K562 (cell line): ENCODE data around the gene ADARB2. TPM values are rescaled to one million over a fixed set of nuclear protein-coding genes. Genes with fewer than 3 reads are reported as not detected.

Experiments
- ATAC-seq: fragments of 200-7000 bp; cut with Tn5 transposase; 3 replicates; pipeline ENCODE4 v1.9.1; 2020; ENCODE audit warnings: moderate library complexity
- BruUV-seq: library from RNA; stranded (reverse); fragments of 400-500 nt; replicated peaks from 2 replicates; lab custom pipeline; 2021; lab: Mats Ljungman, UMichigan
- CTCF ChIA-PET: fragments of 300-600 bp; formaldehyde crosslinking; extraction: SDS; loops from one replicate; lab custom pipeline; 2021; ENCODE audit warnings: low intra/inter-chr PET ratio; lab: Yijun Ruan, JAX
- POLR2A ChIA-PET: fragments of 300-600, 350-650 bp; sonication (Branson Sonifier 250); formaldehyde crosslinking; extraction: SDS; loops from one replicate; lab custom pipeline; 2021; ENCODE audit warnings: antibody characterized with exemption, inconsistent platforms; lab: Yijun Ruan, JAX
- DNase-seq, 4 experiments: peaks; one replicate each; pipeline versions ENCODE4 v3.0.0 to v3.0.0-alpha.2; 2011 to 2018; ENCODE audit warnings: low spot score in 3 of 4, mixed read lengths in 3 of 4; ENCODE audit errors: extremely low read depth in 1 of 4
- FAIRE-seq: peaks from 2 replicates; lab custom pipeline; 2011; peaks lifted over from hg19 to GRCh38; lab: Jason Lieb, UNC
- H2AFZ ChIP-seq: 2 replicates; pipeline ENCODE4 v1.6.0; 2011; ENCODE audit warnings: low read depth, low read length, control low read depth, inconsistent platforms
- H3K27ac ChIP-seq: fragments of 200-600 bp; 3 replicates; pipeline ENCODE4 v1.8.0; 2011; ENCODE audit warnings: low read depth, mild to moderate bottlenecking, control low read depth, inconsistent platforms, low read length, moderate library complexity, mixed read lengths; ENCODE audit errors: extremely low read depth
- H3K27me3 ChIP-seq, 2 experiments: fragments of 300-600 bp in 1 of 2; 2 replicates in 1 of 2; 3 replicates in 1 of 2; pipeline versions ENCODE4 v1.6.0 to v1.8.0; 2011; ENCODE audit warnings: inconsistent platforms in 2 of 2, low read length in 2 of 2, mild to moderate bottlenecking in 1 of 2, mixed read lengths in 1 of 2, moderate library complexity in 1 of 2; ENCODE audit not compliant: control insufficient read depth in 2 of 2, insufficient read depth in 2 of 2
- H3K36me3 ChIP-seq: fragments of 300-600 bp; 3 replicates; pipeline ENCODE4 v1.8.0; 2011; ENCODE audit warnings: mild to moderate bottlenecking, low read length, inconsistent platforms; ENCODE audit not compliant: control insufficient read depth, insufficient read depth
- H3K4me1 ChIP-seq, 2 experiments: fragments of 200-600 bp in 1 of 2; replicated peaks in 1 of 2; 2 replicates in 1 of 2; 3 replicates in 1 of 2; pipeline versions ENCODE4 v1.5.1 to v1.8.0; 2011; ENCODE audit warnings: inconsistent platforms in 2 of 2, low read length in 2 of 2, mild to moderate bottlenecking in 1 of 2, mixed read lengths in 1 of 2, moderate library complexity in 1 of 2; ENCODE audit not compliant: control insufficient read depth in 2 of 2, insufficient read depth in 2 of 2
- H3K4me2 ChIP-seq: 2 replicates; pipeline ENCODE4 v1.6.1; 2011; ENCODE audit warnings: low read length, control low read depth, inconsistent platforms, mixed read lengths; ENCODE audit not compliant: insufficient read depth
- H3K4me3 ChIP-seq: fragments of 200-600 bp; sonication (generic), shearing (Covaris generic); 2 replicates; pipeline ENCODE4 v1.5.1; 2016; ENCODE audit warnings: control low read depth, inconsistent platforms
- H3K79me2 ChIP-seq: fragments of 200-600 bp; 3 replicates; pipeline ENCODE4 v1.8.0; 2011; ENCODE audit warnings: low read length, inconsistent platforms; ENCODE audit not compliant: control insufficient read depth, insufficient read depth
- H3K9ac ChIP-seq, 2 experiments: 2 replicates each; pipeline versions ENCODE4 v1.6.0 to v1.6.1; 2011; ENCODE audit warnings: low read depth in 2 of 2, low read length in 2 of 2, control low read depth in 1 of 2, inconsistent platforms in 1 of 2, mild to moderate bottlenecking in 1 of 2, mixed read lengths in 1 of 2; ENCODE audit not compliant: insufficient read depth in 1 of 2
- H3K9me1 ChIP-seq: one replicate; pipeline ENCODE4 v1.6.0; 2011; ENCODE audit warnings: inconsistent platforms, mild to moderate bottlenecking, low read length, moderate library complexity; ENCODE audit not compliant: control insufficient read depth, insufficient read depth
- H3K9me3 ChIP-seq: replicated peaks from 2 replicates; pipeline ENCODE4 v1.5.1; 2011; ENCODE audit warnings: low read depth, low read length, inconsistent platforms; ENCODE audit not compliant: control insufficient read depth, insufficient read depth
- H4K20me1 ChIP-seq: replicated peaks from 2 replicates; pipeline ENCODE4 v1.6.1; 2011; ENCODE audit warnings: low read length, inconsistent platforms, mixed read lengths; ENCODE audit not compliant: control insufficient read depth, insufficient read depth
- ERF ChIP-seq: fragments of 450-650 bp; formaldehyde crosslinking; IDR thresholded peaks from 2 replicates; pipeline ENCODE4 v1.4.0; 2020; ENCODE audit warnings: mild to moderate bottlenecking, mixed read lengths
- L3MBTL2 ChIP-seq: fragments of 450-650 bp; IDR thresholded peaks from 2 replicates; pipeline ENCODE4 v1.6.1; 2016; ENCODE audit warnings: mild to moderate bottlenecking, moderate library complexity
- MTA1 ChIP-seq: fragments of 450-650 bp; IDR thresholded peaks from 2 replicates; pipeline ENCODE4 v1.6.1; 2017; ENCODE audit warnings: borderline replicate concordance
- PHB2 ChIP-seq: fragments of 450-650 bp; IDR thresholded peaks from 2 replicates; pipeline ENCODE4 v1.6.1; 2017; ENCODE audit warnings: low read depth
- PML ChIP-seq: IDR thresholded peaks from 2 replicates; pipeline ENCODE4 v1.6.1; 2012; ENCODE audit warnings: low read length, inconsistent platforms
- POLR2B ChIP-seq: fragments of 450-650 bp; IDR thresholded peaks from 2 replicates; pipeline ENCODE4 v1.6.1; 2018; ENCODE audit warnings: low read depth; ENCODE audit not compliant: partially characterized antibody
- SRSF9 ChIP-seq: fragments of 200-400 bp; formaldehyde crosslinking; IDR thresholded peaks from 2 replicates; pipeline ENCODE4 v1.6.1; 2017; ENCODE audit warnings: low read depth, low read length, borderline replicate concordance
- XRCC3 ChIP-seq: fragments of 450-650 bp; IDR thresholded peaks from 2 replicates; pipeline ENCODE4 v1.6.1; 2017; ENCODE audit warnings: mild to moderate bottlenecking, moderate library complexity
- ZBTB1 ChIP-seq: sonication (generic); formaldehyde crosslinking; IDR thresholded peaks from 2 replicates; pipeline ENCODE4 v1.8.1; 2023; ENCODE audit warnings: missing genetic modification reagents, low read depth, mild to moderate bottlenecking, borderline replicate concordance
- ZNF121 ChIP-seq: sonication (generic); formaldehyde crosslinking; conservative IDR thresholded peaks from 2 replicates; pipeline ENCODE4 v1.8.0; 2022; ENCODE audit warnings: missing genetic modification reagents
- WGBS: fragments of 100-300 bp; shearing (Covaris generic); methylation state at CpG from one replicate; pipeline ENCODE4 v1.1.6; 2016; ENCODE audit warnings: low coverage, mixed read lengths; ENCODE audit not compliant: insufficient coverage; ENCODE audit errors: missing lambda C conversion rate; 5-methylcytosine and 5-hydroxymethylcytosine counted together
- in situ Hi-C: fragments of 300-500 bp; cut with MboI; formaldehyde crosslinking; loops from 4 replicates; pipeline ENCODE4 v1.15.0; 2018; ENCODE audit warnings: inconsistent platforms, mixed read lengths
- intact Hi-C: fragments of 100-400 bp; cut with micrococcal nuclease; formaldehyde crosslinking; loops from 2 replicates; pipeline ENCODE4 v1.14.2; 2022
- polyA plus RNA-seq, 8 experiments: library from polyadenylated mRNA; depleted of rRNA in 4 of 8; stranded (reverse) in 5 of 8; unstranded in 3 of 8; fragments of >200 nt; fragmentation: Nextera tagmentation in 2 of 8; fragmentation: Illumina TruSeq in 1 of 8; extraction: Ambion mirVana in 2 of 8; extraction: Trizol in 1 of 8; gene quantifications; 2 replicates each; pipeline versions ENCODE4 v1.2.1 to v1.2.3, GENCODE V29; 2011 to 2014; ENCODE audit warnings: inconsistent platforms in 1 of 8, missing spikeins in 1 of 8
- total RNA-seq, 7 experiments: library from RNA; depleted of rRNA in 6 of 7; stranded (reverse); fragments of >200 nt in 6 of 7; fragmentation: Illumina TruSeq in 2 of 7; extraction: Trizol in 2 of 7; gene quantifications; 2 replicates each; pipeline versions ENCODE4 v1.2.1 to v1.2.3, GENCODE V29; 2011 to 2021; ENCODE audit warnings: low replicate concordance in 1 of 7
- TF ChIP-seq, protein P1 (sequence below), 2 experiments: fragments of 450-650 bp; conservative IDR thresholded peaks; 2 replicates each; pipeline ENCODE4 v1.6.1; 2017; ENCODE audit warnings: mild to moderate bottlenecking in 2 of 2, moderate library complexity in 2 of 2
- TF ChIP-seq, protein P2 (sequence below): fragments of 250-450 bp; sonication (Bioruptor Pico); IDR thresholded peaks from 2 replicates; pipeline ENCODE4 v1.5.0; 2022; ENCODE audit warnings: mild to moderate bottlenecking

The ADARB2 gene
- total and polyA plus RNA-seq, 9 of the 15 experiments (the other 6 are each of a cell fraction or from before 2014, with no cell fraction given) = not detected

GRCh38 chr10:1655367-1655766, 82.0 kb downstream of the ADARB2 start:
- H3K4me1 ChIP-seq = no peaks in the 10 kb centered on the region
- POLR2A ChIA-PET = no interaction called here
- intact Hi-C loops = no loop called here
- H3K79me2 ChIP-seq = no peaks in the 10 kb centered on the region
- in situ Hi-C loops = no loop called here
- no peak overlapping the region for H3K4me2 ChIP-seq
- peaks cover 0 to 43% of the 10 kb centered on the region in 2 experiments; a peak in 2 of 5 replicates for H3K27me3 ChIP-seq
- DNase-seq (no peak), ATAC-seq (no peak), FAIRE-seq (no peak)
- no peak overlapping the region for H3K27ac ChIP-seq
- H3K9me1 ChIP-seq = no peaks in the 10 kb centered on the region
- H4K20me1 ChIP-seq = 0 out of 2 replicates have a peak, but pooled peaks cover 5% of the 10 kb centered on the region
- H3K36me3 ChIP-seq = no peaks in the 10 kb centered on the region
- no peak overlapping the region for H3K9ac ChIP-seq
- H2AFZ ChIP-seq = no peak overlapping the region
- TF ChIP-seq L3MBTL2 (no peak), XRCC3 (no peak), PHB2 (no peak), POLR2B (no peak), ZNF121 (CRISPR knock-in tag) (no peak), SRSF9 (no peak), MTA1 (no peak), ERF (CRISPR knock-in tag) (no peak), ZBTB1 (CRISPR knock-in tag) (no peak), PML (no peak)
- TF ChIP-seq, protein P1, sequence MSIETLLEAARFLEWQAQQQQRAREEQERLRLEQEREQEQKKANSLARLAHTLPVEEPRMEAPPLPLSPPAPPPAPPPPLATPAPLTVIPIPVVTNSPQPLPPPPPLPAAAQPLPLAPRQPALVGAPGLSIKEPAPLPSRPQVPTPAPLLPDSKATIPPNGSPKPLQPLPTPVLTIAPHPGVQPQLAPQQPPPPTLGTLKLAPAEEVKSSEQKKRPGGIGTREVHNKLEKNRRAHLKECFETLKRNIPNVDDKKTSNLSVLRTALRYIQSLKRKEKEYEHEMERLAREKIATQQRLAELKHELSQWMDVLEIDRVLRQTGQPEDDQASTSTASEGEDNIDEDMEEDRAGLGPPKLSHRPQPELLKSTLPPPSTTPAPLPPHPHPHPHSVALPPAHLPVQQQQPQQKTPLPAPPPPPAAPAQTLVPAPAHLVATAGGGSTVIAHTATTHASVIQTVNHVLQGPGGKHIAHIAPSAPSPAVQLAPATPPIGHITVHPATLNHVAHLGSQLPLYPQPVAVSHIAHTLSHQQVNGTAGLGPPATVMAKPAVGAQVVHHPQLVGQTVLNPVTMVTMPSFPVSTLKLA (conservative IDR thresholded peaks at IDR 0.05) = no peak
- TF ChIP-seq, protein P2, sequence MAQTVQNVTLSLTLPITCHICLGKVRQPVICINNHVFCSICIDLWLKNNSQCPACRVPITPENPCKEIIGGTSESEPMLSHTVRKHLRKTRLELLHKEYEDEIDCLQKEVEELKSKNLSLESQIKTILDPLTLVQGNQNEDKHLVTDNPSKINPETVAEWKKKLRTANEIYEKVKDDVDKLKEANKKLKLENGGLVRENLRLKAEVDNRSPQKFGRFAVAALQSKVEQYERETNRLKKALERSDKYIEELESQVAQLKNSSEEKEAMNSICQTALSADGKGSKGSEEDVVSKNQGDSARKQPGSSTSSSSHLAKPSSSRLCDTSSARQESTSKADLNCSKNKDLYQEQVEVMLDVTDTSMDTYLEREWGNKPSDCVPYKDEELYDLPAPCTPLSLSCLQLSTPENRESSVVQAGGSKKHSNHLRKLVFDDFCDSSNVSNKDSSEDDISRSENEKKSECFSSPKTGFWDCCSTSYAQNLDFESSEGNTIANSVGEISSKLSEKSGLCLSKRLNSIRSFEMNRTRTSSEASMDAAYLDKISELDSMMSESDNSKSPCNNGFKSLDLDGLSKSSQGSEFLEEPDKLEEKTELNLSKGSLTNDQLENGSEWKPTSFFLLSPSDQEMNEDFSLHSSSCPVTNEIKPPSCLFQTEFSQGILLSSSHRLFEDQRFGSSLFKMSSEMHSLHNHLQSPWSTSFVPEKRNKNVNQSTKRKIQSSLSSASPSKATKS (CRISPR knock-in tag) = no peak
- no TSS peak for BruUV-seq
- 3% methylated on average over 3 of the region's 3 CpGs for WGBS
- no peak overlapping the region for H3K4me3 ChIP-seq
- no peaks in the 10 kb centered on the region for H3K9me3 ChIP-seq
- CTCF ChIA-PET = no interaction called here
